ENCODE measurements around the gene ZBTB43. TPM values are rescaled to one million over a fixed set of nuclear protein-coding genes. Genes with fewer than 3 reads are reported as not detected.

ZBTB43 gene, protein sequence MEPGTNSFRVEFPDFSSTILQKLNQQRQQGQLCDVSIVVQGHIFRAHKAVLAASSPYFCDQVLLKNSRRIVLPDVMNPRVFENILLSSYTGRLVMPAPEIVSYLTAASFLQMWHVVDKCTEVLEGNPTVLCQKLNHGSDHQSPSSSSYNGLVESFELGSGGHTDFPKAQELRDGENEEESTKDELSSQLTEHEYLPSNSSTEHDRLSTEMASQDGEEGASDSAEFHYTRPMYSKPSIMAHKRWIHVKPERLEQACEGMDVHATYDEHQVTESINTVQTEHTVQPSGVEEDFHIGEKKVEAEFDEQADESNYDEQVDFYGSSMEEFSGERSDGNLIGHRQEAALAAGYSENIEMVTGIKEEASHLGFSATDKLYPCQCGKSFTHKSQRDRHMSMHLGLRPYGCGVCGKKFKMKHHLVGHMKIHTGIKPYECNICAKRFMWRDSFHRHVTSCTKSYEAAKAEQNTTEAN
- total RNA-seq, result 10 to 100 TPM; 18.0 to 42.8 (median 36.2) TPM
- 10 to 100 TPM; 10.7 to 18.5 TPM for polyA plus RNA-seq
- long read RNA-seq, donor 1, full-length matches to known transcripts, result 47 of 55 reads
- long read RNA-seq, donor 1, partial matches to known transcripts, result 1 of 55 reads
- long read RNA-seq, donor 1, other reads (novel, unspliced or antisense), result 7 of 55 reads
- long read RNA-seq, donor 2, full-length matches to known transcripts, result 173 of 207 reads
- long read RNA-seq, donor 2, partial matches to known transcripts, result 1 of 207 reads
- long read RNA-seq, donor 2, other reads (novel, unspliced or antisense), result 33 of 207 reads
- long read RNA-seq, donor 3, full-length matches to known transcripts, result 50 of 55 reads
- long read RNA-seq, donor 3, partial matches to known transcripts, result 0 of 55 reads
- long read RNA-seq, donor 3, other reads (novel, unspliced or antisense), result 5 of 55 reads

DNA sequence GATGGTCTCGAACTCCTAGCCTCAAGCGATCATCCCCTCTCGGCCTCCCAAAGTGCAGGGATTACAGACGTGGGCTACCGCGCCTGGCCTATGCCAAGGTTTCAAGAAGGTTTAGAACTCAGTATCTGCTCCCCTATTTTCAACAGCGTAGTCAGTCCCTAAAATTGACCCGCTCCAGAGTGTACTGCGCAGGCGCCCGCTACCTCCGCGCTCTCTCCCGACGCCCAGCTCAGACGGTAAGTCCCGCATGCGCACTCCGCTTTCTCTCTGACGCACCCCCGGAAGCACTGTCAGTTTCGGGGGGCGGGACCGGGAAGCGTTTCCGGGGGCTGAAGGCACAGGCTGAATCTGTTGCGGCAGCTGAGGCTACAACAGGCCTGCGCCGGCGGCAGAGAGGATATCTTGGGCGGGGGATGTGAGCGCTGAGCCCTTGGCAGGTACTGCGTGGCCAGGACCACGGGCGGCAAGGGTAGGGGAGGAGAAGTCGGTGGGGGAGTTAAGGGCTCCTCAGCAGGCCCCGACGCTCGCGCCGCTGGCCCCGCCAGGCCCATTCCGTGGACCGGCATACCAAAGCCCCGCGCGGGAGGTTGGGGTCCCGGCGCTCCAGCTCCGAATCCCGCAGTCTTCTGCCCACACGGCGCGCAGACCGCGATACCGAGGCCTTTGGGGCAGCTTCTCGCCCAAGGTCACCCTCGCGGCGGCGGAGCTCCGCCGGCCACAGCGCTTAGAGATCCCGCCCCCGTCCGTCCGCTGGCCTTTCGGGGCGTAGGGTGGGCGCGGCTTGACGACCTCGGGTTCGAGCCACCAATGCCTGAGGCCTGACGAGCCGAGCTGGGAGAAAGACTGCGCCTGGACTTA, at the start of gene ZBTB43:
Gene ZBTB43 (plus strand): TSS at position 345 of the 858 bp plus-strand sequence. CDS start 27,470 bp downstream, outside the sequence.
- ATAC-seq (peak; percentile 88 to 94 (median 91)), DNase-seq (peak; percentile 97 to 99 (median 98))
- Histone ChIP-seq H3K4me1 (peaks cover 0 to 50% (median 43%) of the 10 kb centered on the region in 12 donors), H3K27me3 (no peaks in the 10 kb centered on the region), H3K36me3 (peaks cover 0 to 21% (median 10%) of the 10 kb centered on the region in 9 donors), H3K4me3 (peak within 1 kb of the TSS; percentile 76 to 98 (median 88)), H3K27ac (peak within 1 kb of the TSS; percentile 92 to 98 (median 96)), H3K9me3 (no peaks in the 10 kb centered on the region)
- 2 to 5% (median 3%) methylated on average over 31 to 79 of the region's 79 CpGs for WGBS, 4 donors
- intact Hi-C loops (cut with DNase I), result no loop called here
- TF ChIP-seq POLR2A (IDR thresholded peaks at IDR 0.05), result peak; percentile 26 to 86
- TF ChIP-seq, protein P1, sequence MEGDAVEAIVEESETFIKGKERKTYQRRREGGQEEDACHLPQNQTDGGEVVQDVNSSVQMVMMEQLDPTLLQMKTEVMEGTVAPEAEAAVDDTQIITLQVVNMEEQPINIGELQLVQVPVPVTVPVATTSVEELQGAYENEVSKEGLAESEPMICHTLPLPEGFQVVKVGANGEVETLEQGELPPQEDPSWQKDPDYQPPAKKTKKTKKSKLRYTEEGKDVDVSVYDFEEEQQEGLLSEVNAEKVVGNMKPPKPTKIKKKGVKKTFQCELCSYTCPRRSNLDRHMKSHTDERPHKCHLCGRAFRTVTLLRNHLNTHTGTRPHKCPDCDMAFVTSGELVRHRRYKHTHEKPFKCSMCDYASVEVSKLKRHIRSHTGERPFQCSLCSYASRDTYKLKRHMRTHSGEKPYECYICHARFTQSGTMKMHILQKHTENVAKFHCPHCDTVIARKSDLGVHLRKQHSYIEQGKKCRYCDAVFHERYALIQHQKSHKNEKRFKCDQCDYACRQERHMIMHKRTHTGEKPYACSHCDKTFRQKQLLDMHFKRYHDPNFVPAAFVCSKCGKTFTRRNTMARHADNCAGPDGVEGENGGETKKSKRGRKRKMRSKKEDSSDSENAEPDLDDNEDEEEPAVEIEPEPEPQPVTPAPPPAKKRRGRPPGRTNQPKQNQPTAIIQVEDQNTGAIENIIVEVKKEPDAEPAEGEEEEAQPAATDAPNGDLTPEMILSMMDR (IDR thresholded peaks at IDR 0.05), result no peak

DNA sequence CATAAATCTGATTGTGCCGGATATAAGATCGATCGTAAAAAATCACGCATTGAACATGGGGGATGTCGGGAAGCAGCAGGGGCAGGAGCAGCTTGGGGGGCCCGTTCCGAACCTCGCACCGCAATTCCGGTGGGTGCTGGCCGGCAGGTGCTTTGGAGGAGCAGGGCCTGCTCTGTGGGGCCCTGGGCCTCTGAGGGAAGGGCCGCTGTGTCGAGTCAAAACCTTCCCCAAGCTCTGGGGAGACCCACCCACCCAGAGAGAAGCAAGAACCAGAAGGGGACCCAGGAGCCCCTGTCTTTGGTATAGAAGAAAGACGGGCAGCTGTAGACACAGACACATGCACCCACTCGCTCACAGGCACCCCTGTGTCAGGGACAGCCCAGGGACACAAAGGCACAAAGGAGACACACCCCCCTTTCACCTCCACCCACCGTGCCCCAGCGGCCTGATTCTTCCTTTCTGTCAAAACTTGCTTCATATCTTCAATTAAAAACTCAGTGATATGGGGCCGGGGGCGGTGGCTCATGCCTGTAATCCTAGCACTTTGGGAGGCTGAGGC, 49.4 kb upstream of the ZBTB43 start:
- intact Hi-C loops (cut with DNase I), result no loop called here
- TF ChIP-seq, protein P1 (IDR thresholded peaks at IDR 0.05), result no peak
- TF ChIP-seq POLR2A (IDR thresholded peaks at IDR 0.05), result no peak
- peaks cover 0 to 36% (median 3%) of the 10 kb centered on the region in 9 donors for H3K27me3 ChIP-seq

DNA sequence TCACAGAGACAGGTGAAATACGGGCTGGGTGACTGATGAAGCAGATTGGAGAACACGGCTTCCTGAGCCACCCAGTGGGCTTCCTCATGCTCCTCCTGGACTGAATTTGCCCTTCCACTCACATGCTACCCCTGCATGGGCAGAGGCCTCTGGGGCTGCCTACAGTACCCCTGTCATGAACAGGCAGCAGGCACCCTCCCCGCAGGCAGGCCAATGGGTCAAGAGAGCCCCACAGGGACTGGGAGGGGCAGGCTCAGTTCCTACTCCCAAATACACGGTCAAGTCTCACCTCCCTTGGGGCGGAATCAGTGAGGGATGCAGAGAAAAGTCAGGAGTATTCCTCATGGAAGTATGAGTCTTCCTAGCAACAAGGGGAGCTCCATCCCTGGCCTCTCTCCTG, 48.6 kb upstream of the ZBTB43 start:
- TF ChIP-seq, protein P1 (IDR thresholded peaks at IDR 0.05), result no peak
- no peak for TF ChIP-seq POLR2A (IDR thresholded peaks at IDR 0.05)
- ATAC-seq (no peak), DNase-seq (no peak)
- Histone ChIP-seq H3K9me3 (no peaks in the 10 kb centered on the region), H3K27ac (no peak overlapping the region), H3K4me3 (no peak overlapping the region), H3K36me3 (no peaks in the 10 kb centered on the region), H3K4me1 (no peaks in the 10 kb centered on the region), H3K27me3 (peaks cover 0 to 27% (median 1%) of the 10 kb centered on the region in 9 donors)
- intact Hi-C loops (cut with DNase I), result no loop called here
- WGBS, 4 donors, result 71 to 78% (median 75%) methylated on average over 5 of the region's 5 CpGs

More for the DNA sequence above, 49.4 kb upstream of the ZBTB43 start:
- ATAC-seq, result no peak
- Histone ChIP-seq H3K9me3 (no peaks in the 10 kb centered on the region), H3K27ac (no peak overlapping the region), H3K4me3 (no peak overlapping the region), H3K36me3 (no peaks in the 10 kb centered on the region), H3K4me1 (no peaks in the 10 kb centered on the region)
- WGBS, 4 donors, result 84 to 88% (median 87%) methylated on average over 19 of the region's 19 CpGs
- no peak for DNase-seq
